ENCODE measurements around the gene KRTAP2-3. TPM values are rescaled to one million over a fixed set of nuclear protein-coding genes. Genes with fewer than 3 reads are reported as not detected.
"Not testable (repeated sequence)": the region's sequence is repeated elsewhere in the genome, so short reads cannot be mapped to it uniquely, and the experiment has no call there.

The KRTAP2-3 gene
- total and polyA plus RNA-seq, 2 donors, result not detected

DNA sequence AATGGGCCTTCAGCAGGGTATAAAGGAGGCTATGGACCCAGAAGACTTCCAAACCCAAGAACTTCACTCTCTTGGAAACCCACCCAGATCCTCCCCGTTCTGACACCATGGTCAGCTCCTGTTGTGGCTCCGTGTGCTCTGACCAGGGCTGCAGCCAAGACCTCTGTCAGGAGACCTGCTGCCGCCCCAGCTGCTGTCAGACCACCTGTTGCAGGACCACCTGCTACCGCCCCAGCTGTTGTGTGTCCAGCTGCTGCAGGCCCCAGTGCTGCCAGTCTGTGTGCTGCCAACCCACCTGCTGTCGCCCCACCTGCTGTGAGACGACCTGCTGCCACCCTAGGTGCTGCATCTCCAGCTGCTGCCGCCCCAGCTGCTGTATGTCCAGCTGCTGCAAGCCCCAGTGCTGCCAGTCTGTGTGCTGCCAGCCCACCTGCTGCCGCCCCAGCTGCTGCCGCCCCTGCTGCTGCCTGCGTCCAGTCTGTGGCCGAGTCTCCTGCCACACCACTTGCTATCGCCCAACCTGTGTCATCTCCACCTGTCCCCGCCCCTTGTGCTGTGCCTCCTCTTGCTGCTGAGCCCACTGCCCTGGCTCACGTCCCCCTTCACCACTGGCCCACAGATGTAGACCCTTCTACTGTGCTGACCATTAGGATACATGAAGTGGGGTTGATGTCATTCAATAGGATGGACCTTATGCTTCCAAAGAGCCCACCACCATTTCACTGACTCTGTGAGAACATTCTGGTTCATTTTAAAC, 24.4 kb upstream of the KRTAP2-3 start, which contains the start of gene KRTAP4-7:
Gene KRTAP4-7, plus strand, starts transcription at position 51 of the 757 bp plus-strand sequence. Its CDS starts 57 bp downstream, at position 108.
- DNase-seq (ENCODE audit: extremely low spot score), result not testable (repeated sequence)
- WGBS, result 75% methylated on average over 14 of the region's 14 CpGs

DNA sequence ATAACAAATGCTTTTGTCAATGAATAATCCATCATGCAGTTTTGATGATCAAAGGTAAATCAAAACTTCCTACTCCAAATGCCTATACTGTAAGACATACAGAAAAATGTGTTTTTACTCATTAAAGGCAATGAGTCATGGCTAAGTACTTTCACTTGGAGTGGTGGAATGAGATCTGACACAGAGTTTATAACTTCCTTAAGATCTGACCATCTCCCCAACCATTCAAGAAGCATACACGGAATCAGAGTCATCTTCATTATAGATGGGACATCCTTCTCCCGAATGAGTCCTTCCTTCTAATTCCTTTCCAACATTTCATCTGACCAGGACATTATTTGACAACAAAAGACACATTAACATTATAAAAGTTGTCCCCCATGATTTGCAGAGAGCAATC, 23.5 kb upstream of the KRTAP2-3 start:
- not testable (repeated sequence) for H3K27ac ChIP-seq (ENCODE audit: low read depth); DNase-seq (ENCODE audit: extremely low spot score); H3K4me3 ChIP-seq (ENCODE audit: low read depth, low read length); H3K4me1 ChIP-seq (ENCODE audit: insufficient read depth); H3K36me3 ChIP-seq (ENCODE audit: insufficient read depth)
- 69% methylated on average over 2 of the region's 2 CpGs for WGBS

More for the DNA sequence above, 24.4 kb upstream of the KRTAP2-3 start, which contains the start of gene KRTAP4-7:
- H3K36me3 ChIP-seq (ENCODE audit: insufficient read depth); H3K27ac ChIP-seq (ENCODE audit: low read depth); H3K4me1 ChIP-seq (ENCODE audit: insufficient read depth); H3K4me3 ChIP-seq (ENCODE audit: low read depth, low read length): not testable (repeated sequence)

DNA sequence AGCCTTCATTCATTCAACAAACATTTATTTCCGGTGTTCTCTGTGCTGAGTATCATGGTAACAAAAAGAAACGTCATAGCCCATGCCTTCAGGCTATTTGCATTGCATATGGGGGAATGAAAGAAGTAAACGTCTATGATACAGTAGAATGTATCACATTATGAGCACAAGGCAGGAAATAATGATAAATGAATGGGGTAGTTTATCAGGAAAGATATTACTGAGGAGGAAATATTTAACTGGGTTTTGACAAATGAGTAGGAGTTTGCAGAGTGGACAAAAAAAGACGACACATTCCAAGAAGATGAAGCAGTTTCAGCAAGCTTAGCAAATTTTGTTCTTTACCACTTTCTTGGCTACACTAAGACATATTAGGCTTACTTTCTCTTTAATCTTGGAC, 22.7 kb upstream of the KRTAP2-3 start:
- Histone ChIP-seq H3K4me1 (ENCODE audit: insufficient read depth) (no peaks in the 10 kb centered on the region), H3K27ac (ENCODE audit: low read depth) (no peak overlapping the region), H3K4me3 (ENCODE audit: low read depth, low read length) (no peak overlapping the region), H3K36me3 (ENCODE audit: insufficient read depth) (no peaks in the 10 kb centered on the region)
- WGBS, result 56% methylated on average over 4 of the region's 4 CpGs
- no peak for DNase-seq (ENCODE audit: extremely low spot score)

DNA sequence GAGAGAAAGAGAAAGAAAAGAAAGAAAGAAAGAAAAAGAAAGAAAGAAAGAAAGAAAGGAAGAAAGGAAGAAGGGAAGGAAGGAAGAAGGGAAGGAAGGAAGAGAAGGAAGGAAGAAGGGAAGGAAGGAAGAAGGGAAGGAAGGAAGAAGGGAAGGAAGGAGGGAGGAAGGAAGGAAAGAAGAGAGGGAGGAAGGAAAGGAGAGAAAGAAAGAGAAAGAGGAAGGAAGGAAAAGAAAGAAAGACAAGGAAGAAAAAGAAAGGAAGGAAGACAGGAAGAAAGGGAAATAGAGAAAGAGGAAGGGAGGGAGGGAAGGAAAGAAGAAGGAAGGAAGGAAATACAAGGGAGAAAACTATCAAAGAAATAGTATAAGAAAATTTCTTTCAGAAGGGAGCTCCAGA, 16.9 kb upstream of the KRTAP2-3 start:
- H3K36me3 ChIP-seq (ENCODE audit: insufficient read depth), result no peaks in the 10 kb centered on the region
- H3K27ac ChIP-seq (ENCODE audit: low read depth), result no peak overlapping the region
- no peak for DNase-seq (ENCODE audit: extremely low spot score)
- H3K4me1 ChIP-seq (ENCODE audit: insufficient read depth), result no peaks in the 10 kb centered on the region
- H3K4me3 ChIP-seq (ENCODE audit: low read depth, low read length), result no peak overlapping the region

DNA sequence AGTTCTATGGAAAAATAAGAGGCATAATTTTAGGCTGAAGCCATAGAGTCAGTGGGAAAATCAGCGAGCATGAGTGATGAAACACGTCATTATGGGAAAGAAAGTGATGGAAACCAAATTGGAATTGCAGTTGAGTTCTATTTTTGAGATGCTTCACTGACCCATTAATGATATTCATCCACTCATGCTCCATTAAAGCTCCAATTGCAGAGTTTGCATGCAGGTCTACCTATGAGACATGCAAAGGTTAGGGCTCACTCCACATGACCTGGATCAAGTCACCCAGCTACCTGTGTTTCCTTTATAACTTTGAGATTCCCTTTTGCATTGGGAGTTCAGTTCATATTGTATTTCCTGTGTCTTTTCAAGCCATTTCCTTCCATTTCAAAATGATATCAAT, 13.8 kb upstream of the KRTAP2-3 start:
- Histone ChIP-seq H3K4me3 (ENCODE audit: low read depth, low read length) (no peak overlapping the region), H3K36me3 (ENCODE audit: insufficient read depth) (no peaks in the 10 kb centered on the region), H3K4me1 (ENCODE audit: insufficient read depth) (no peaks in the 10 kb centered on the region), H3K27ac (ENCODE audit: low read depth) (no peak overlapping the region)
- no peak for DNase-seq (ENCODE audit: extremely low spot score)
- WGBS, result 91% methylated on average over 2 of the region's 2 CpGs

DNA sequence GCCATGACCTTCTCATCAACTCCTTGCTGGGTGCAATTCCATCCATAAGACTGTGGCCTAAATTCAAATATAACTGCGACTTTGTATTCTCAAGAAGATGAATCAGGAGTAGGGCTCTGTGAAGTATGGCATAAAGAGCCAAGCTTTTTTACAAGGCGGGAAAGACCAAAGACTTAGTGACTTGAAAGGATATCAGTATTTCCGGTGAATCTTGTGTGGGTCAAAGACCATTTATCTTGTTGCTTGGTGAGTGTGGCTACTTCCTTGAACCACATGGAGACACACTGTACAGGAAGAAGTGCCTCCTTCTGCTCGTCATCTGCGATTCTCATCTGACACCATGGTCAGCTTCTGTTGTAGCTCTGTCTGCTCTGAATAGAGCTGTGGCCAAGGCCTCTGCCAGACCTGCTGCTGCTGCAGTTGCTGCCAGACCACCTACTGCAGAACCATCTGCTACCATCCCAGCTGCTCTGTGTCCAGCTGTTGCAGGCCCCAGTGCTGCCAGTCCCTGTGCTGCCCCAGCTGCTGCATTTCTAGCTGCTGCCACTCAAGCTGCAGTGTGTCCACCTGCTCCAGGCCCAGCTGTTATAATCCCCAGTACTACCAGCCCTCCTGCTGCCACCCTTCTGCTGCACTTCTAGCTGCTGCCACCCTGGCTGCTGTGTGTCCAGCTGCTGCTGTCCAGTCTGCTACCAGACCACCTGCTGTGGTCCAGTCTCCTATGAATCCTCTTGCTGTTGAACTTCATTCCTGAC, 11.9 kb upstream of the KRTAP2-3 start:
- 80% methylated on average over 5 of the region's 5 CpGs for WGBS
- Histone ChIP-seq H3K4me1 (ENCODE audit: insufficient read depth) (no peaks in the 10 kb centered on the region), H3K36me3 (ENCODE audit: insufficient read depth) (no peaks in the 10 kb centered on the region), H3K27ac (ENCODE audit: low read depth) (no peak overlapping the region), H3K4me3 (ENCODE audit: low read depth, low read length) (no peak overlapping the region)
- DNase-seq (ENCODE audit: extremely low spot score), result no peak

DNA sequence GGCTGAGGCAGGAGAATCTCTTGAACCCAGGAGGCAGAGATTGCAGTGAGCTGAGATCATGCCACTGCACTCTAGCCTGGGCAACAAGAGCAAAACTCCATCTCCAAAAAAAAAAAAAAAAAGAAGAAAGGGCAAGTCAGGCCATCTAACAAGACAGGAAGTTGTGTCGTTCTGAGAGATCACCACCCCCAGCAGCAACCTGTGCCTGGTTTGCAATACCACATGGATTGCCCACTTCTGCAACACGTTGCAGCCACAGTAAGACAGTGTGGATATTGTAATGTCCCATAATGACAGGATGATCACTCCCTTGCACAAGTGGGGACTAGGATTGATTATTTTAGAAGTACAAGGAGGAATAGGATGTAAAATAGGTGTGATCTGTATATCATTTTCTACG, 9.1 kb upstream of the KRTAP2-3 start:
- no peak for DNase-seq (ENCODE audit: extremely low spot score)
- no peak overlapping the region for H3K4me3 ChIP-seq (ENCODE audit: low read depth, low read length)
- H3K36me3 ChIP-seq (ENCODE audit: insufficient read depth), result no peaks in the 10 kb centered on the region
- 77% methylated on average over 3 of the region's 3 CpGs for WGBS
- H3K4me1 ChIP-seq (ENCODE audit: insufficient read depth), result no peaks in the 10 kb centered on the region
- H3K27ac ChIP-seq (ENCODE audit: low read depth), result no peak overlapping the region

DNA sequence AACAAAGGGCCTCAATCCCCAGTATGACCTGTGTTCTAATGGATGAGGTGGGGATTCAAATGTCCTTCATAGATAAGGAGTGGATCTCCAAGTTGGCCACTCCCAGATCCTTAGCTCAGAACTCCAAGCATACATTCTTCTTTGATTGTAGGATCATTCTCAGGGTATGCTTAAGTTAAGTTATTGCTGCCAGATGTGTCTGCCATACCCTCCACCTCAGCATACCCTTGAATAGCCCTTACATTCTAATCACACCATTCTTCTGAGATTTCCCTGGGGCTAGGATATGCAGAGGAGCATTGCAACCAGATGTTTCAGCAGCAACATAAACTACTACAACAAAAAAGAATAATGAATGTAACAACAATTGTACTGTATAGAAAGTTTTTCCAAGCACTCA, 7.4 kb upstream of the KRTAP2-3 start:
- Histone ChIP-seq H3K27ac (ENCODE audit: low read depth) (no peak overlapping the region), H3K36me3 (ENCODE audit: insufficient read depth) (no peaks in the 10 kb centered on the region), H3K4me3 (ENCODE audit: low read depth, low read length) (no peak overlapping the region), H3K4me1 (ENCODE audit: insufficient read depth) (no peaks in the 10 kb centered on the region)
- DNase-seq (ENCODE audit: extremely low spot score), result no peak

DNA sequence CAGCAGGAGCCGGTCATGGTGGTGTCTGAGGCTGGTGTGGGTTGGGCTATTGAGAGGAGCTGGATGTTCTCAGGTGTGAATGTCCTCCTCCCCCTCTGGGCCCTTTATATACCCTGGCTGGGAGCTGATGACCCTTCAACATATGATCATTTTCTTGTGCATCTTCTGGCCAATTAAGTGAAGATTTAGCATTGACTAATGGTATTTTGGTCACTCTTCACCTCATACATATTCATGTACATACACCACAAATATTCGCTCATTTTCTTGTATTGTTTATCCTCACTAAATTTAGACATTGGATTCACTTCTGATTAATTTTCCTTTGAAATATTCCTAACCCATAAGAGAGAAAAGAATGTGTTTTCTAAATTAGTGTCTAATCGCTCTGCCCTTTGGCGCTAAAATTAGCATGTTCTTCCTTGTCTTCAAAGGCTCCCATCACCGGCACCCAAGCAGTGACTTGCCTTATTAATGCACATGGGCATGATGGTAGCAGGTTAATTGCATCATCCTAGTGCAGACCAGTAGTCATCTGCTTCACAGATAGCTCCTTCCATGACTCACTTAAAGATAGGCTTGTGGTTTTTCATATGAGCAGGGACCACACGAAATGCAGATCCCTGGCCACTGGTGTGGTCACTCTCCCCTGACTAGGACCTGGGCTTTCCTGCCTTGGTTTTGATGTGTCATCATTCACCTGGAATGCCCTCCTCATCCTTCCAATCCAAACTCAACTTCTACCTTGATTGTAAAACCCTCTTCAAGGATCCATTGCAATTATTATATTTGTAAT, 6.1 kb upstream of the KRTAP2-3 start, which contains the start of gene KRTAP2-4:
Gene KRTAP2-4, minus strand, starts transcription at position 51 of the 796 bp plus-strand sequence. Its CDS starts 34 bp downstream, at position 17.
- WGBS, result 83% methylated on average over 6 of the region's 6 CpGs
- no peak within 1 kb of the TSS for H3K27ac ChIP-seq (ENCODE audit: low read depth)
- no peaks in the 10 kb centered on the region for H3K36me3 ChIP-seq (ENCODE audit: insufficient read depth)
- no peak within 1 kb of the TSS for H3K4me3 ChIP-seq (ENCODE audit: low read depth, low read length)
- no peaks in the 10 kb centered on the region for H3K4me1 ChIP-seq (ENCODE audit: insufficient read depth)
- DNase-seq (ENCODE audit: extremely low spot score), result no peak

DNA sequence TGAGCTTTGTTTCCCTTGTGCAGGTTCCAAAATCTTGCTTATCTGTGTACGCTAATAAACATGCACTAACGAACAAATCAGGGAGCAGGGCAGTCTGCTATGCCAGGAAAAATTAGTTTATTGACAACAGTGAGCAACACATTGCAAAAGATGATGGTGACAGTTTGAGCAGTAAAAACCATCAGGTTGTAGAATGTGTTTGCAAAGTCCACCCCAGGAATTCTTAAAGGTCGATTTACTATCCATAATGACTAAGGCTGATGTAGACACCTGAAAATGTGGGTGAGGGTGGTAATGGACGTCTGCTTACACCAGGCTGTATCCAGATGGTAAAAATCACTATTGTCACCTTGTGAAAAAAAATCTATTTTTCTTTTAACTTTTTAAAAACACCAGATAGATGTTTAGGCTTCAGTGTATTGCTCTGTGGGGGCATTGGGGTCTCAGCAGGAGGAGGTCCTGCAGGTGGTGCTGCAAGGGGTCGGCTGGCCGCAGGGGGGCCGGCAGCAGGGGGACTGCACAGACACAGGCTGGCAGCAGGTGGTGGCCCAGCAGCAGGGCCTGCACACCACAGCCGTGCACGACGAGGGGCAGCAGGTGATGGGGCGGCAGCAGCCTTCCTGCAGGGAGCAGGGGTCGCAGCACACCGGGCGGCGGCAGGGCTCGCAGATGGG, 5.2 kb upstream of the KRTAP2-3 start:
- H3K27ac ChIP-seq (ENCODE audit: low read depth); H3K36me3 ChIP-seq (ENCODE audit: insufficient read depth); DNase-seq (ENCODE audit: extremely low spot score); H3K4me3 ChIP-seq (ENCODE audit: low read depth, low read length); H3K4me1 ChIP-seq (ENCODE audit: insufficient read depth): not testable (repeated sequence)
- 69% methylated on average over 7 of the region's 16 CpGs for WGBS

DNA sequence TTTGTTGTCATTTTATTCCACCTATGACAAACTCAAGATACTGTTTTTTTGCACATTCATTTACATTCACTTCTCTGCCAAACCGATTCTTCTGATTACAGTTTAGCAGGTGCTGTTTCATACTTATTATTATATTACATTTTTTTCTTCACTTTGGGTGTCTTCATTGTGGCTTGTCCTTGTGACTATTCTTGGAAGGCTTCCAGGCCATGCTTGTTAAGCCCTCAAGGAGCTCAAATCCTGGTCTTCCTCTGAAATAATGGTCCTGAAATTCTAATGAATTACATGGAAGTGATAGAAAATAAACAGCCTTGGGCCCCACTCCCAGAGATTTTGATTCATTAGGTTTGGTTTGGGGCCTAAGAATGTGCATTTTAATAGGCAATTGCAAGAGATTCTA, 4.4 kb upstream of the KRTAP2-3 start:
- H3K36me3 ChIP-seq (ENCODE audit: insufficient read depth), result no peaks in the 10 kb centered on the region
- H3K27ac ChIP-seq (ENCODE audit: low read depth), result no peak overlapping the region
- WGBS, result 85% methylated on average over 1 of the region's 1 CpG
- H3K4me3 ChIP-seq (ENCODE audit: low read depth, low read length), result no peak overlapping the region
- no peak for DNase-seq (ENCODE audit: extremely low spot score)
- H3K4me1 ChIP-seq (ENCODE audit: insufficient read depth), result no peaks in the 10 kb centered on the region

DNA sequence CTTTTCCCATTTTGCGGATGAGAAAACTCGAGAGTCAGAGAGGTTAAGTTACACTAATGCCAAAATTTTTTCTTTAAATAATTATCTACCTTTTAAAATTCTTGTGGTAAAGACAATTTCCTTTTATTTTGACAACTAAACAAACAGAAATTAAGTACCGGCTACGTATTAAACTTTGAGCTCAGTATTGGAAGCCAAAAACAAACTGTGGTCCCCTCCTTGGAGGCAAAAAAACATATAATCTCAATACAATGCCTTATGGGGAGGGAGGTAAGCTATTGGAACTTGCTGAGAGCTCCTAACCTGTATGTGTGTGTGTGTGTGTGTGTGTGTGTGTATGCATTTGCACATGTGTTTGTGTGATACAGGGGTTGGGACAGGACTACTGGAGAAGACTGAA, 3.5 kb upstream of the KRTAP2-3 start:
- Histone ChIP-seq H3K4me1 (ENCODE audit: insufficient read depth) (no peaks in the 10 kb centered on the region), H3K4me3 (ENCODE audit: low read depth, low read length) (no peak overlapping the region), H3K36me3 (ENCODE audit: insufficient read depth) (no peaks in the 10 kb centered on the region), H3K27ac (ENCODE audit: low read depth) (no peak overlapping the region)
- DNase-seq (ENCODE audit: extremely low spot score), result no peak
- 71% methylated on average over 4 of the region's 4 CpGs for WGBS

DNA sequence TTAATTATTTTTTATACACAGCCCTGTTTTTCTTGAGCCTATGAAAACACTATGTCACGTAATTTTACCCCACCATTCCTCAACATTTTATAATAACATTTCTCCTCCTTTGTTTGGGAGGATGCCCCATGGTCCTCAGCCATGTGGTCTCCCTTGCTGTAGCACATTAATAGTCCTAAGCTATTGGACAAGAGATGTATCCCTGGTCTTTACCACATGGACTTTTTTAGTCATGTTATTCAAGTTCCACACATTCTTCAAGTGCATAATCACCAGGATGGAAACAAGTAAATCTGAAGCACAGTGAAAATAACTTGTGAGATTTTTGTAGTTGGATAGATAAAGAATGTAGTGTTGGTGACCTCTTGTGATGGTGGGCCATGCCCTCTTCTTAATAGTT, 2.0 kb upstream of the KRTAP2-3 start:
- no peak overlapping the region for H3K27ac ChIP-seq (ENCODE audit: low read depth)
- H3K4me1 ChIP-seq (ENCODE audit: insufficient read depth), result no peaks in the 10 kb centered on the region
- WGBS, result 65% methylated on average over 1 of the region's 1 CpG
- no peak for DNase-seq (ENCODE audit: extremely low spot score)
- H3K4me3 ChIP-seq (ENCODE audit: low read depth, low read length), result no peak overlapping the region
- H3K36me3 ChIP-seq (ENCODE audit: insufficient read depth), result no peaks in the 10 kb centered on the region

Data from urinary bladder (tissue), 4 donors.